GM12878 (cell line): ENCODE data around the gene SEC62. TPM values are rescaled to one million over a fixed set of nuclear protein-coding genes. Genes with fewer than 3 reads are reported as not detected.
A peak's percentile ranks its signal among the peaks of the same experiment; 100 is the strongest.

Experiments
- ATF2 ChIP-seq: IDR thresholded peaks from 2 replicates; pipeline ENCODE4 v1.6.1; 2012; ENCODE audit warnings: low read length, inconsistent platforms
- BMI1 ChIP-seq: fragments of 450-650 bp; IDR thresholded peaks from 2 replicates; pipeline ENCODE4 v1.6.1; 2016; ENCODE audit warnings: mild to moderate bottlenecking, moderate library complexity, borderline replicate concordance
- CEBPB ChIP-seq, 2 experiments: fragments of 150-350 bp in 1 of 2; IDR thresholded peaks; 2 replicates each; pipeline ENCODE4 v1.6.1; 2012 to 2014; ENCODE audit warnings: low read depth in 2 of 2, low read length in 2 of 2, borderline replicate concordance in 1 of 2, inconsistent platforms in 1 of 2
- E2F8 ChIP-seq: fragments of 450-650 bp; IDR thresholded peaks from 2 replicates; pipeline ENCODE4 v1.6.1; 2018; ENCODE audit warnings: mild to moderate bottlenecking, low read depth, moderate library complexity; ENCODE audit not compliant: partially characterized antibody
- EGR1 ChIP-seq, 2 experiments: IDR thresholded peaks; 1 replicate in 1 of 2; 2 replicates in 1 of 2; pipeline ENCODE4 v1.6.1; 2011 to 2012; ENCODE audit warnings: low read depth in 2 of 2, low read length in 2 of 2, borderline replicate concordance in 1 of 2, mild to moderate bottlenecking in 1 of 2, moderate library complexity in 1 of 2
- HDAC2 ChIP-seq: fragments of 200-600 bp; sonication (generic); IDR thresholded peaks from 2 replicates; pipeline ENCODE4 v1.6.1; 2017
- MTA3 ChIP-seq: IDR thresholded peaks from 2 replicates; pipeline ENCODE4 v1.6.1; 2012; ENCODE audit warnings: low read length, inconsistent platforms, borderline replicate concordance
- NFYA ChIP-seq: IDR thresholded peaks from 2 replicates; pipeline ENCODE4 v1.6.1; 2011; ENCODE audit warnings: low read depth, mild to moderate bottlenecking, low read length, improper control_type of control experiment, borderline replicate concordance
- NKRF ChIP-seq: fragments of 450-650 bp; conservative IDR thresholded peaks from 2 replicates; pipeline ENCODE4 v1.6.1; 2017; ENCODE audit warnings: mild to moderate bottlenecking, moderate library complexity
- POLR2AphosphoS2 ChIP-seq: IDR thresholded peaks from 2 replicates; pipeline ENCODE4 v1.6.1; 2011; ENCODE audit warnings: low read depth, mild to moderate bottlenecking, low read length, improper control_type of control experiment, moderate library complexity
- RELA ChIP-seq: fragments of 450-650 bp; IDR thresholded peaks from 2 replicates; pipeline ENCODE4 v1.8.0; 2014; ENCODE audit warnings: borderline replicate concordance; ENCODE audit not compliant: partially characterized antibody
- ZBTB40 ChIP-seq: fragments of 450-650 bp; IDR thresholded peaks from 2 replicates; pipeline ENCODE4 v1.6.1; 2016; ENCODE audit warnings: mild to moderate bottlenecking, moderate library complexity, borderline replicate concordance
- ZNF592 ChIP-seq: fragments of 450-650 bp; IDR thresholded peaks from 2 replicates; pipeline ENCODE4 v1.6.1; 2017; ENCODE audit warnings: mild to moderate bottlenecking, moderate library complexity
- polyA plus RNA-seq, 11 experiments: library from polyadenylated mRNA; depleted of rRNA in 4 of 11; unstranded in 6 of 11; stranded (reverse) in 5 of 11; fragments of >200 nt; fragmentation: Nextera tagmentation in 4 of 11; fragmentation: Illumina TruSeq in 1 of 11; extraction: Ambion mirVana in 4 of 11; extraction: Trizol in 1 of 11; gene quantifications; 1 replicate in 1 of 11; 2 replicates in 10 of 11; pipeline versions ENCODE4 v1.2.1 to v1.2.3, GENCODE V29; 2011 to 2016; ENCODE audit warnings: inconsistent platforms in 2 of 11, missing spikeins in 2 of 11, low read depth in 1 of 11
- total RNA-seq, 4 experiments: library from RNA; depleted of rRNA in 3 of 4; stranded (reverse); fragments of >200 nt in 3 of 4; fragmentation: Illumina TruSeq in 1 of 4; extraction: Trizol in 1 of 4; gene quantifications; 2 replicates each; pipeline versions ENCODE4 v1.2.1 to v1.2.3, GENCODE V29; 2013 to 2021

The SEC62 gene
- total and polyA plus RNA-seq, 10 of the 15 experiments (the other 5 are each of a cell fraction or from before 2014, with no cell fraction given), result 25.6 to 270 (median 94.8) TPM

GRCh38 chr3:169966428-169966950, at the start of gene SEC62 (continued):
- no peak for TF ChIP-seq E2F8
- TF ChIP-seq HDAC2, result no peak
- no peak for TF ChIP-seq NKRF
- no peak for TF ChIP-seq ZBTB40
- no peak for TF ChIP-seq BMI1
- TF ChIP-seq EGR1 (IDR thresholded peaks at IDR 0.05; ENCODE audit: borderline replicate concordance in 1 of 2, low read depth in 2 of 2, low read length in 2 of 2), result peak; percentile 69 to 99
- peak; percentile 90 for TF ChIP-seq ATF2
- no peak for TF ChIP-seq ZNF592
- peak in 1 of 2 experiments; percentile 50; a peak in 1 of 4 replicates for TF ChIP-seq CEBPB (IDR thresholded peaks at IDR 0.05; ENCODE audit: borderline replicate concordance in 1 of 2, low read depth in 2 of 2, low read length in 2 of 2)
- peak; percentile 15 for TF ChIP-seq RELA
- no peak for TF ChIP-seq NFYA
- TF ChIP-seq MTA3, result no peak
- TF ChIP-seq POLR2AphosphoS2, result no peak; the same call in none of the 2 replicates
